Tibial artery (tissue), 4 donors: ENCODE measurements around the gene NDUFV1.
A peak's percentile ranks its signal among the peaks of the same experiment; 100 is the strongest.

Source experiments
- DNase-seq, 2 donors: peaks; one replicate each; pipeline ENCODE4 v3.0.0-alpha.2; 2019
- H3K27ac ChIP-seq, 2 donors: fragments of 200-600 bp; sonication (generic) in 1 of 2; 1 replicate in 1 of 2; 2 replicates in 1 of 2; pipeline ENCODE4 v1.5.1; 2018 to 2019; ENCODE audit warnings: mild to moderate bottlenecking in 1 of 2
- H3K27me3 ChIP-seq, 2 donors: fragments of 200-600 bp; sonication (generic) in 1 of 2; one replicate each; pipeline versions ENCODE4 v1.5.1 to v1.6.0; 2016 to 2019
- H3K36me3 ChIP-seq, 3 donors: fragments of 200-600 bp; sonication (generic) in 2 of 3; one replicate each; pipeline ENCODE4 v1.5.1; 2016 to 2019; ENCODE audit warnings: mild to moderate bottlenecking in 2 of 3
- H3K4me1 ChIP-seq, 4 donors: fragments of 200-600 bp; sonication (generic) in 2 of 4; 1 replicate in 3 of 4; 2 replicates in 1 of 4; pipeline ENCODE4 v1.5.1; 2016 to 2019
- H3K4me3 ChIP-seq, 2 donors: fragments of 200-600 bp; sonication (generic) in 1 of 2; 1 replicate in 1 of 2; 2 replicates in 1 of 2; pipeline ENCODE4 v1.5.1; 2018 to 2019; ENCODE audit warnings: mild to moderate bottlenecking in 2 of 2
- H3K9me3 ChIP-seq, 3 donors: fragments of 200-600 bp; sonication (generic) in 1 of 3; one replicate each; pipeline ENCODE4 v1.5.1; 2016 to 2019
- CTCF ChIP-seq, 2 experiments: fragments of 200-600 bp in 1 of 2; fragments of 450-650 bp in 1 of 2; IDR thresholded peaks; one replicate each; pipeline ENCODE4 v1.5.1; 2017 to 2019; ENCODE audit warnings: antibody characterized with exemption in 2 of 2, mild to moderate bottlenecking in 1 of 2, moderate library complexity in 1 of 2
- intact Hi-C: fragments of 100-400 bp; cut with DNase I; formaldehyde crosslinking; loops from one replicate; pipeline ENCODE4 v1.15.0; 2023; ENCODE audit warnings: low total_unique reads

The NDUFV1 gene

DNA sequence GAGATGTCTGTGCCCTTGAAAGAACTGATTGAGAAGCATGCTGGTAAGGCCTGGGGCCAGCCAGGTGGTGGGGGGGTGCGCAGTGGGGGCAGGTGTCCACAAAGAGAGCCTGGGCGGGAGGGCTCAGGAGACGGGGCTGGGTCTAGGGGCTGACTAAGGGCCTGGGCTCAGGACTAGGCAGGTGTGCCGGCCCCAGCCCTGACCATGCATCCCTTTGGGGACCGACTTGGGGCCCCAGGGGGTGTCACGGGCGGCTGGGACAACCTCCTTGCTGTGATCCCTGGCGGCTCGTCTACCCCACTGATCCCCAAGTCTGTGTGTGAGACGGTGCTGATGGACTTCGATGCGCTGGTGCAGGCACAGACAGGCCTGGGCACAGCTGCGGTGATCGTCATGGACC, 4.4 kb downstream of the NDUFV1 start:
- no peak for DNase-seq
- peaks cover 18 to 52% (median 45%) of the 10 kb centered on the region in 3 donors for H3K36me3 ChIP-seq
- peaks cover 0 to 20% of the 10 kb centered on the region in 2 donors for H3K27me3 ChIP-seq
- H3K9me3 ChIP-seq, result no peaks in the 10 kb centered on the region
- intact Hi-C loops, result loop anchor here (5.0 kb wide), 1 partner anchor 39 kb away; no protein-coding TSS in a partner anchor
- H3K4me3 ChIP-seq, result no peak overlapping the region
- no peak for TF ChIP-seq CTCF (IDR thresholded peaks at IDR 0.05)
- H3K4me1 ChIP-seq, result peaks cover 0 to 34% (median 25%) of the 10 kb centered on the region in 4 donors
- no peak overlapping the region for H3K27ac ChIP-seq

DNA sequence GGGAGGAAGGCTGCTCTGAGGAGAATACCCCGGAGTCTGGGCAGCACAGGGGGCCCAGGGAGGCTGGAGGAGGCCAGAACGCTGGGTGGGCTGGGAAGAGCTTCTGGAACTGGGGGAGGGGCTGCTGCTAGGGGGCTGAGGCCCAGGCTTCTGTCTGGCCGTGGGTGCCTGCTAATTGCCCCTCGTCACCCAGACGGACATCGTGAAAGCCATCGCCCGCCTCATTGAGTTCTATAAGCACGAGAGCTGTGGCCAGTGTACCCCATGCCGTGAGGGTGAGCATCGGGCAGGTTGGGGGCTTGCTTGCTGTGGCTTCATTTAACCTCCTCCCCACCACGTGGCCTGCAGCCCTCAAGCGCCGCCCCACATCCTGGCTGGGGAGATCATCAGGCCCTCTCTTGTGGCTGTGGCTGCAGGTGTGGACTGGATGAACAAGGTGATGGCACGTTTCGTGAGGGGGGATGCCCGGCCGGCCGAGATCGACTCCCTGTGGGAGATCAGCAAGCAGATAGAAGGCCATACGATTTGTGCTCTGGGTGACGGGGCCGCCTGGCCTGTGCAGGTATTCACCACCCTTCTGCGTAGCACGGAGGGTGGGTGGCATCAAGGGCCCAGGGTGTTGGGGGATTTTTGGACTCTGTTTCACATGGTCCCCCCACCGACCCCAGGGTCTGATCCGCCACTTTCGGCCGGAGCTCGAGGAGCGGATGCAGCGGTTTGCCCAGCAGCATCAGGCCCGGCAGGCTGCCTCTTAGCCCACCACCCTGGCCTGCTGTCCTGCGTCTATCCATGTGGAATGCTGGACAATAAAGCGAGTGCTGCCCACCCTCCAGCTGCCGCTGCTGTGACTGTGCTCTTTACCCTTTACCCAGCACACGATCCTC, 5.2 kb downstream of the NDUFV1 start:
- H3K4me1 ChIP-seq, result peaks cover 0 to 33% (median 21%) of the 10 kb centered on the region in 4 donors
- H3K36me3 ChIP-seq, result peaks cover 18 to 52% (median 45%) of the 10 kb centered on the region in 3 donors
- DNase-seq, result no peak
- no peak overlapping the region for H3K27ac ChIP-seq
- H3K4me3 ChIP-seq, result no peak overlapping the region
- intact Hi-C loops, result loop anchor here (5.0 kb wide), 1 partner anchor 40 kb away; no protein-coding TSS in a partner anchor
- TF ChIP-seq CTCF (IDR thresholded peaks at IDR 0.05), result no peak
- peaks cover 0 to 23% of the 10 kb centered on the region in 2 donors for H3K27me3 ChIP-seq
- H3K9me3 ChIP-seq, result no peaks in the 10 kb centered on the region

GRCh38 chr11:67612751-67613150, 6.0 kb downstream of the NDUFV1 start:
- Histone ChIP-seq H3K27me3 (peaks cover 0 to 23% of the 10 kb centered on the region in 2 donors), H3K36me3 (peaks cover 18 to 52% (median 45%) of the 10 kb centered on the region in 3 donors), H3K4me1 (peaks cover 0 to 26% (median 14%) of the 10 kb centered on the region in 4 donors), H3K4me3 (no peak overlapping the region), H3K27ac (no peak overlapping the region), H3K9me3 (no peaks in the 10 kb centered on the region)
- TF ChIP-seq CTCF (IDR thresholded peaks at IDR 0.05), result no peak
- DNase-seq, result no peak
- intact Hi-C loops, result loop anchor here (5.0 kb wide), 1 partner anchor 40 kb away; no protein-coding TSS in a partner anchor

- Histone ChIP-seq H3K4me3 (peak overlapping the region; percentile 42 to 52), H3K27me3 (peaks cover 0 to 23% of the 10 kb centered on the region in 2 donors), H3K36me3 (peaks cover 18 to 51% (median 42%) of the 10 kb centered on the region in 3 donors), H3K4me1 (peaks cover 0 to 20% (median 11%) of the 10 kb centered on the region in 4 donors), H3K9me3 (no peaks in the 10 kb centered on the region), H3K27ac (peak overlapping the region; percentile 45 to 54)
- TF ChIP-seq CTCF (IDR thresholded peaks at IDR 0.05), result no peak
- no peak for DNase-seq
- intact Hi-C loops, result loop anchor here (5.0 kb wide), 1 partner anchor 41 kb away; no protein-coding TSS in a partner anchor
Measured at GRCh38 chr11:67613313-67613959, 6.7 kb downstream of the NDUFV1 start.

DNA sequence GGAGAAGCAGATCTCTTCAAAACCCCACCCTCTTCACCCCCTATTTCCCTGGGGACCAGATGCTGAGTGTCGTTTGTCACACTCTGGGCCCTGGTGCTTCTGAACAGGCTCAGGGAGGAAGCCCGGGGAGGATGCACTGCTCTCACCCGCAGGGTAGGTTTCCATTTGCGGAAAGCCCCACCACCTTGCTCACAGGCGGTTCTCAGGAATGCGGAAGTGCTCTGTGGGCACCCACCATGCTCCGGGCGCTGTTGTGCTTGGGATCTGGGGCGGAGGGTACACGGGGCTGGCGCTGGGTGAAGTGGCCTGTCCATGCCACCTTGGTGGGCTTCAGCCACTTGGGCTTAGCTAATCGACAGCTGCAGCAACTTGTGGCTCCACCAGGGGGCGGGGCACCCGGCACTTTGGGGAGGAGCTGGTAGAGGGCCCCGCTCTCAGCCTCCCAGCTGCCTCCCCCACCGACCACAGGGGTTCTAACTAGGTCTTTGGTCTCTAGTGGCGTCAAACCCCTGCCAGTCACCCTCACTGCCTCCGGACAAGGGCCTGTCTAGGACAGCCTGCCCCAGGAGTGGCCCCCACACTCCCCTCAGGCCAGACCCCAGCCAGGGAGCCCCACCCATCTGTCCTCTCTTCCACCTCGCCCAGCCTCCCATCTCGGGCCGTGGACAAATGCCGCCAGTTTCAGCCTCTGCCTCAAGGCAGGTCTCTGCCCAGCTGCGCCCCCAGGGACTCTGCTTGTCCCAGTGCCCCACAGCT, 7.4 kb downstream of the NDUFV1 start:
- intact Hi-C loops, result loop anchor here (5.0 kb wide), 1 partner anchor 42 kb away; no protein-coding TSS in a partner anchor
- peaks cover 0 to 23% of the 10 kb centered on the region in 2 donors for H3K27me3 ChIP-seq
- TF ChIP-seq CTCF (IDR thresholded peaks at IDR 0.05), result peak; percentile 57 to 62
- DNase-seq, result peak in 1 of 2 donors; percentile 49
- H3K9me3 ChIP-seq, result no peaks in the 10 kb centered on the region
- peaks cover 17 to 44% (median 35%) of the 10 kb centered on the region in 3 donors for H3K36me3 ChIP-seq
- H3K27ac ChIP-seq, result peak overlapping the region; percentile 45 to 54
- peaks cover 0 to 20% (median 11%) of the 10 kb centered on the region in 4 donors for H3K4me1 ChIP-seq
- H3K4me3 ChIP-seq, result peak overlapping the region; percentile 42 to 52
